Prostate gland (tissue), 2 donors: ENCODE results near the gene CERCAM. TPM values are rescaled to one million over a fixed set of nuclear protein-coding genes. Genes with fewer than 3 reads are reported as not detected.

Experiments
- DNase-seq: peaks from one replicate; pipeline ENCODE4 v3.0.0-alpha.2; 2019; ENCODE audit warnings: low spot score
- H3K27ac ChIP-seq, 2 donors: fragments of 200-600 bp; sonication (generic); 2 replicates each; pipeline ENCODE4 v1.5.1; 2017 to 2019
- H3K27me3 ChIP-seq: fragments of 200-600 bp; sonication (generic); replicated peaks from 2 replicates; pipeline ENCODE4 v1.5.1; 2019; ENCODE audit not compliant: insufficient read depth
- H3K36me3 ChIP-seq, 2 donors: fragments of 200-600 bp; sonication (generic); 1 replicate in 1 of 2; 2 replicates in 1 of 2; pipeline versions ENCODE4 v1.5.1 to v1.8.1; 2017 to 2019
- H3K4me1 ChIP-seq: fragments of 200-600 bp; sonication (generic); replicated peaks from 2 replicates; pipeline ENCODE4 v1.5.1; 2019
- H3K4me3 ChIP-seq, 2 donors: fragments of 200-600 bp; sonication (generic); 2 replicates each; pipeline ENCODE4 v1.5.1; 2017 to 2019
- H3K9me3 ChIP-seq: fragments of 200-600 bp; sonication (generic); 2 replicates; pipeline ENCODE4 v1.5.1; 2017
- CTCF ChIP-seq, 4 experiments: fragments of 200-600 bp in 2 of 4; fragments of 450-650 bp in 2 of 4; sonication (generic) in 2 of 4; IDR thresholded peaks; 1 replicate in 3 of 4; 2 replicates in 1 of 4; pipeline ENCODE4 v1.5.1; 2016 to 2019; ENCODE audit warnings: antibody characterized with exemption in 4 of 4, mild to moderate bottlenecking in 2 of 4, moderate library complexity in 2 of 4
- POLR2A ChIP-seq: fragments of 450-650 bp; IDR thresholded peaks from one replicate; pipeline ENCODE4 v1.6.1; 2016; ENCODE audit warnings: antibody characterized with exemption, mild to moderate bottlenecking
- POLR2AphosphoS5 ChIP-seq: sonication (generic); formaldehyde crosslinking; IDR thresholded peaks from one replicate; pipeline ENCODE4 v1.6.1; 2017; ENCODE audit warnings: antibody characterized with exemption
- WGBS: methylation state at CpG from one replicate; pipeline ENCODE4 v1.1.5; 2018; 5-methylcytosine and 5-hydroxymethylcytosine counted together
- intact Hi-C: fragments of 100-400 bp; cut with DNase I; formaldehyde crosslinking; loops from one replicate; pipeline ENCODE4 v1.14.2; 2022
- total RNA-seq, 2 donors: library from RNA; depleted of rRNA; stranded (reverse); fragments of >200 nt; gene quantifications; one replicate each; pipeline ENCODE4 v1.1.0, GENCODE V29; 2016

CERCAM gene
- total RNA-seq, 2 donors from 2014 or later: 25.3 to 30.5 TPM

- no peak for TF ChIP-seq POLR2AphosphoS5
- TF ChIP-seq POLR2A: no peak
- no peak for TF ChIP-seq CTCF (IDR thresholded peaks at IDR 0.05)
- Histone ChIP-seq H3K36me3 (no peaks in the 10 kb centered on the region), H3K9me3 (no peaks in the 10 kb centered on the region), H3K4me1 (no peaks in the 10 kb centered on the region), H3K27ac (no peak overlapping the region), H3K4me3 (no peak overlapping the region), H3K27me3 (no peaks in the 10 kb centered on the region)
- 57% methylated on average over 5 of the region's 7 CpGs for WGBS
- DNase-seq: no peak
- intact Hi-C loops: no loop called here
Observed at GRCh38 chr9:128393970-128394369, 26.7 kb upstream of the CERCAM start.

GRCh38 chr9:128394379-128395168 lies 26.1 kb upstream of the CERCAM start:
- no peaks in the 10 kb centered on the region for H3K36me3 ChIP-seq
- TF ChIP-seq CTCF (IDR thresholded peaks at IDR 0.05): no peak
- TF ChIP-seq POLR2AphosphoS5: no peak
- no peak for TF ChIP-seq POLR2A
- H3K27me3 ChIP-seq: no peaks in the 10 kb centered on the region
- intact Hi-C loops: no loop called here
- H3K9me3 ChIP-seq: no peaks in the 10 kb centered on the region
- DNase-seq: no peak
- no peak overlapping the region for H3K4me3 ChIP-seq
- no peak overlapping the region for H3K27ac ChIP-seq
- 50% methylated on average over 9 of the region's 9 CpGs for WGBS
- H3K4me1 ChIP-seq: no peaks in the 10 kb centered on the region

GRCh38 chr9:128396970-128397613 lies 23.6 kb upstream of the CERCAM start:
- intact Hi-C loops: no loop called here
- peak overlapping the region in 1 of 2 donors; percentile 5 for H3K27ac ChIP-seq
- no peak overlapping the region for H3K4me3 ChIP-seq
- no peaks in the 10 kb centered on the region for H3K27me3 ChIP-seq
- no peaks in the 10 kb centered on the region for H3K36me3 ChIP-seq
- H3K4me1 ChIP-seq: no peaks in the 10 kb centered on the region
- TF ChIP-seq POLR2AphosphoS5: peak; percentile 15
- no peak for TF ChIP-seq POLR2A
- 8% methylated on average over 19 of the region's 19 CpGs for WGBS
- DNase-seq: peak; percentile 22
- no peaks in the 10 kb centered on the region for H3K9me3 ChIP-seq

- H3K36me3 ChIP-seq: no peaks in the 10 kb centered on the region
- no peaks in the 10 kb centered on the region for H3K4me1 ChIP-seq
- 79% methylated on average over 7 of the region's 7 CpGs for WGBS
- TF ChIP-seq POLR2A (no peak), POLR2AphosphoS5 (no peak), CTCF (IDR thresholded peaks at IDR 0.05) (no peak)
- no peaks in the 10 kb centered on the region for H3K9me3 ChIP-seq
- intact Hi-C loops: no loop called here
- H3K27ac ChIP-seq: no peak overlapping the region
- no peak overlapping the region for H3K4me3 ChIP-seq
- no peak for DNase-seq
- H3K27me3 ChIP-seq: no peaks in the 10 kb centered on the region
Observed at GRCh38 chr9:128397831-128398230, 22.8 kb upstream of the CERCAM start.

GRCh38 chr9:128399861-128400260 lies 20.8 kb upstream of the CERCAM start:
- Histone ChIP-seq H3K4me1 (no peaks in the 10 kb centered on the region), H3K27ac (no peak overlapping the region), H3K36me3 (no peaks in the 10 kb centered on the region), H3K9me3 (no peaks in the 10 kb centered on the region), H3K27me3 (no peaks in the 10 kb centered on the region), H3K4me3 (no peak overlapping the region)
- WGBS: 89% methylated on average over 3 of the region's 3 CpGs
- DNase-seq: no peak
- intact Hi-C loops: no loop called here
- TF ChIP-seq POLR2AphosphoS5 (no peak), CTCF (IDR thresholded peaks at IDR 0.05) (no peak), POLR2A (no peak)
